GM21381 (cell line): Measurements from ENCODE around the gene CACHD1.

Experiments
- ATAC-seq: cut with Tn5 transposase; IDR thresholded peaks from one replicate; pipeline ENCODE4 v1.9.1; 2021; ENCODE audit warnings: mild to moderate bottlenecking, moderate library complexity; ENCODE audit not compliant: unreplicated experiment

Gene CACHD1

DNA sequence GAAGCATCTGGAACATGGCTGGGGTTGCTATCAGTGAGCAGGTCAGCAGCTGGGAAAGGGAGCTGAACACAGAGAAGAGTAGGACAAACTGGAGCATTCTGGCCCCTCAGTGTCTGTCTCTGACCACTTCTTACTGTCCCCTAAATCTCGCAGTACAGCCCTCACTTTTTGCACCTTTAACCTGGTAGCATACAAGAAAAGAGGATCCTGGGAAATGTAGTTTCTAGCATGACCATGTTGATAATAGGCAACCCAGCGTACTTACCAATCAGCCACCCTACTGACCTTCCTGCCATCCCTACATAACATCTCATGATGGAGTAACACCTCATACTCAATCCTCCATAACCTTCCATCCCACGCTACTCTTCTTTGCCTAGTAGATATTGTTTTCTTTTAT, 175.8 kb downstream of the CACHD1 start:
- ATAC-seq = no peak

DNA sequence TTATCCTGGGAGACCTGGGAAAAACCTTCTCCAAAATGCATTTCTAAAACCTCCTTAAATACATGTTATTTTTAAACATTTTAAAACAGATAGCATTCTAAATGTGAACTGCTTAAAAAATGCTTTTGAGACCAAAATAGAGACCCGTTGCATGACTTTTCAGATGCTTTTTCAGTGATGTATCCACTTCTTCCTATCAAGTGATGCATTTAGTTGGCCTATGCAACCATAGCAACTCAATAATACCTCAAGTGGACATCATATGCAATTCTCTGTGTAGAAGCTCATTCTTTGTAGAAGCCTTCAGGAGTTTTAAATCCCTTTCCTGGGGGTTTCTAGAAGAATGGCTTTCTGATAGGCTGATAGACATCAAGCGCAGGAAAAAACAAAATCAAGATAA, 180.5 kb downstream of the CACHD1 start:
- ATAC-seq = no peak

DNA sequence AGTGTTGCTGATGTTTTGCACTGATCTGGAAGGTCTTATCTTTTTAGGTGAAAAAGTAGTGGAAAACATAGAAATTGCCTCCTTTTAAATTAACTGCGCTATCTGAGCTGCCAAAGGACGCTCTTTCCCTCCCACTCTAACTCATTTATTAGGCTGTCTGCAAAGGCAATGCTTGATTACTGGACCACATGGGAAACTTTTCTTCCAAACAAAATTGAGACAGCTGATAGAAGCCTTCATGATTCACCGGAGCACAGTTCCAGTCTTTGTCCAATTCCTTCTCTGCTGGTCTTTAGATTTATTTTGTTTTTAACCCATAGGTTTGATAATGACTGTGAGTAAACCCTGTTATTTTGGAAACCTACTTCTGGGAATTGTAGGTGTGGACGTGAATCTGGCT, 181.9 kb downstream of the CACHD1 start:
- no peak for ATAC-seq

- ATAC-seq = no peak
Measured at GRCh38 chr1:64653466-64653865, 183.5 kb downstream of the CACHD1 start.

DNA sequence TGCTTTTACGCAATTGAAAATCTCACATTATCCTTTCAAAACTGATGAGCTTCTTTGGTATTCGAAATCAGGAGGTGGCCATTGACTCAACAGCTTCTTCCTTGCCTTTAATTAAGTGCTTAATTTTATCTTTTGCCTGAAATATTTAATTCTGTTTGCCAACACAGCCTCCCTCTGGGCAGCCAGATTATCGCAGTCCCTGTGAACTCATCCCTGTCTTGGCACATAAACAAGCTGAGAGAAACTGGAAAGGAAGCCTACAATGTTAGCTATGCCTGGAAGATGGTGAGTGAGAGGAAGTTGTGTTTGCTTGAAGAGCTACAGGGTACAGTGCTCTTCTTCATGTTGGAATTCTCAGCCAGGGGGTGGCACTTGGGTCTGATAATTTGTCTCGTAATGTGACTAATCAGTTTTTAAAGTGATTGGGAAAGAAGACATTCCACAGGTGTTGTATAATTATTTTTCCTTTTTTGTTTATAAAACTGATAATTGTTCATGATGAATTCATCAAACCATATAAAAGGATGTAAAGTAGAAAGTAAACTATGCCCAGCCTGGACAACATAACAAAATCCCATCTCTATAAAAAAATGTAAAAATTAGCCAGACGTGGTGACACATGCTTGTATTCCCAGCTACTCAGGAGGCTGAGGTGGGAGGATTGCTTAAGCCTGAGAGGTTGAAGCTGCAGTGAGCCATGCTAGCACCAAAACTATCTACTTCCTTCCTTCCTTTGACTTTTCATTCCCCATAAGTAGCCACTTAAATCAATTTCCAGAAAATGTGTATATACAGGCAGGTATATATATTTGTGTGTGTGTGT, 184.8 kb downstream of the CACHD1 start:
- no peak for ATAC-seq

DNA sequence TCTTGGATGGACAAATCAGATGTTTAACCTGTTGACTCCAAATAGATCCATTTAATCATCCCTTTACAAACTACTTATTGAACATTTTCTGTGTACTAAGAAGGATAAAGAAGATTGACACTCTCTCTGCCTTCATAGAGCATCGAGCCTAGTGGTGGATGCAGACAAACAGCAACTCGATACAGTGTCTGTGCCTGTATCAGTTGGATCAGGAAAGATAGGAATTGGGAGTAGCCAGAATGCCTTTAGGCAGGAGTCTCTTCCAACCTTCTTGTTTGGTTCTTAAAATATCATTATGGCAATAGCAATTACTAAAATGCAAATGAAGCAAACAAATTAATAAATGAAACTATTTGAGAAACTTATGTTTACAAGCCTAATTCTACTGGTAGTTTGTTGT, 185.9 kb downstream of the CACHD1 start:
- no peak for ATAC-seq

DNA sequence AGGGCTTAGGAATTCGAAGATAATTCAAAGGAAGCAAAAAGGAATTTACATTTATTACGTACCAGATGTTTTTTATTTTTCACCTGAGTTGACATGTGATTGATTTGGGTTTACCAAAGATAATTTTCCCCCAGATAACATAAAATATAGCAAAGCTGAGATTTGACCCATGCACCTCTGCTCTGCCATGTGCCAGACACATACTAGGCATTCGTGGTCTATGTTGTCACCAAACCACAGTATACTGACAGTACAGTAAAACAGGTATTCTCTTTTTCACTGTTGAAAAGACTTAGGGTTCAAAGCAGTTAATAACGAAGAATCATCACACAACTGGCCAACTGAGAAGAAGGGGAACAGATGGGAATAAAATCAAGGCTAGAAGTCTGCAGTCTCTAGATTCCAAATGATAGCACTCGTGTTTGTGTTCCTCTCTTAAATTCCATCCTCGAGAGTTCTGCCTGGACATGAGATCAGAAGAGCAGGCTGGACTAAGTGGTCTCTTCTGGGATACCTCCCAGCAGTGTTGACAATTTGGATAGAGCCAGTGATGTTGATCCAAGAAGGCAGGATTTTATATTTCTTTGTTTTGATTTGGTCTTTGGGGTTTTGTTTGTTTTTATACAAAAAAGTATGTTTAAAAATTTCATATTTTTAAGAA, 189.7 kb downstream of the CACHD1 start:
- ATAC-seq = no peak

DNA sequence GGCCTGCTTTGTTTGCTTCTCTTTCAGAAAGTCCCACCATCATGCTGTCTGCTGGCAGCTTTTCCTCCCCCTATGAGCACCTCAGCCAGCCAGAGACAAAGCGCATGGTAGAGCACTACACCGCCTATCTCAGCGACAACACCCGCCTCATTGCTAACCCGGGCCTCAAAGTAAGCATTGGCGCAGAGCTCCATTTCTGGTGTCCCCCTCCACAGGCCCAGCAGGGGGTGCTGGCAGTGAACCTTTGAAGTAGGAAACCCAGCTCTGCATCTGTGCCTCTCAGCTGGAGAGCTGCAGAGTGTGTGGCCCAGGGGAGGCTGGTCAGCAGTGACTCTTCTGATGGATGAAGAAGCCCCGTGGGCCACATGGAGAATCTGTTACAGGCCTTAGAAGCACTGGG, 193.7 kb downstream of the CACHD1 start:
- ATAC-seq = no peak

GRCh38 chr1:64664299-64664698, 194.4 kb downstream of the CACHD1 start:
- ATAC-seq = no peak

DNA sequence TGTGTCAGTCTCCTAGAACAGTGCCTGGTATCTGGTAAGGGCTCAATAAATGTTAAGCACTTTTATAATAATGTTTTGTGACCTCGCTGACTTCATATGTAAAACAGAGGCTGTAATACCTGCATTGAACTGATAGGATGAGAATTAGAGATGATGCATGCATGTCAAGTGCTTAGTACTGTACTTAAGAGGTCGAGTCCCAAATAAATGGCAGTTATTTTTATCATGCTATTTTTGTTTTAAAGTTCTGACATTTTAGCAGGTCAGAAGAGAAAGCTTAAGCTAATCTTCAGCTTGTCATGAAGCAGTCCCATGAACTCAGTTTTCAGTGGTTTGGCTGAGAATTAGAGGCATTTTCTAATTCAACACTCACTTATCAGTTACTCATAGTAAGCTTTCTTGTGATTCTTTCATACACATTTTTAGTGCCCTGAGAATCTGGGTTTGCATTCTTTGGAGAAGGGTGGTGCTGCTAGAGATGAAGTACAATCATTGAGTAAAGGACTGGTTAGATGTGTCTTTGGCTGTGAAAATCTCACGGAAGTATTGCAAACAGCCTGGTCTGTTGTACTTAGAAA, 199.3 kb downstream of the CACHD1 start:
- ATAC-seq = no peak

GRCh38 chr1:64675718-64676345, 205.9 kb downstream of the CACHD1 start:
- ATAC-seq = no peak

GRCh38 chr1:64676386-64676785, 206.5 kb downstream of the CACHD1 start:
- no peak for ATAC-seq

- no peak for ATAC-seq
Measured at GRCh38 chr1:64677532-64677931, 207.6 kb downstream of the CACHD1 start.

- no peak for ATAC-seq
Measured at GRCh38 chr1:64678366-64678765, 208.4 kb downstream of the CACHD1 start.

DNA sequence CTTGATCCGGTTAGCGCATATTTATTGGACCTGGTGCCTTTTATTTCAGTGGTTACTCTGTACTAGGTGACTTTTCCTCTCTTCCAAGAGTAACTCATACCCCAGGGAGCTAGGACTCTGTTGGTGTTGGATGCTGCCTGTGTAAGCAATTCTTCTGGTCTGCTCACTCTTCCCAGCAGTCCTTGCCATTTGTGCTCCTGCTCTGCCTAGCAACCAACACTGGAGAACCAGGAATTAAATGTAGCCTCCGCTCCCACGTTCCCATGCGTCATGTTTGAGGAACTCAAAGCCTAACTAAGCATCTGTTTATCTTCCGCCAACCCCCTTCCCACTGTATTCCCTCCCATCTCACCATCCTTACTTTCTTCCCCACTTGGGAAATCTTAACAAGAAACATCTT, 209.2 kb downstream of the CACHD1 start:
- ATAC-seq = no peak

- no peak for ATAC-seq
Measured at GRCh38 chr1:64680599-64680998, 210.7 kb downstream of the CACHD1 start.

DNA sequence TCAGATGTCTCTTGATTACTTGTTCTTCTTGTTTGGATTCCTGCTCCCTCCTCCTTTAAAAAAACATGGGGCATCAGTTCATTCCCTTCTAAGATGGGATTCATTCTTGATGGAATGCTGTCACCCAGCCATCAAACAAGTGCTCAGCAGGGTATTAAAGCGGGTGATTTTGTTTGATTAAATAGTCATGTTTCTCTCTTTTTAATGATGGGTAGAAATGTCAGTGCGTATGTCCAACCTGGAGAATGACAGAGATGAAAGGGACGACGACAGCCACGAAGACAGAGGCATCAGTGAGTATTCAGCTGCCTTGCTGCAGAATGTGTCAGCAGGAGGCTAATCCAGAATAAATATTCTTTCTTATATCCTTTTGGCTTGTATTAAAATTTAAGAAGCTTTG, 211.1 kb downstream of the CACHD1 start:
- no peak for ATAC-seq

DNA sequence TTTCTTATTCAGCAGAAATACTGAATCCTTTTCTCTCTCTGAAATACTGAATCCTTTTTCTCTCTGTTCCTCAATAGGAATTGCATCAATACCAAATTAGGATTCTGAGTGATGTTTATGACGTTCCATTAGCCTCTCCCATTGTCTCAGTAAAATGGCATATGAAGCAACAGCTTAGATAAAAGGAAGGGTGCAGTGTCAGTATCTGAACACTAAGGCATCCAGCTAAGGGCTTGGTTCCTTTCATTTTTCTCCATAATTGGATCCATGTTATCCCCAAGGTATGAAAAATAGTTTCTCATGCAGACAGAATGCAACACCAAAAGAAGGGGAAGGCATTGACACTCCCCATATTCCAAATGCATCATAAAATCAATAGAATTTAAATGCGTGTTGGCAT, 213.5 kb downstream of the CACHD1 start:
- ATAC-seq = no peak

GRCh38 chr1:64685217-64685616, 215.3 kb downstream of the CACHD1 start:
- no peak for ATAC-seq

DNA sequence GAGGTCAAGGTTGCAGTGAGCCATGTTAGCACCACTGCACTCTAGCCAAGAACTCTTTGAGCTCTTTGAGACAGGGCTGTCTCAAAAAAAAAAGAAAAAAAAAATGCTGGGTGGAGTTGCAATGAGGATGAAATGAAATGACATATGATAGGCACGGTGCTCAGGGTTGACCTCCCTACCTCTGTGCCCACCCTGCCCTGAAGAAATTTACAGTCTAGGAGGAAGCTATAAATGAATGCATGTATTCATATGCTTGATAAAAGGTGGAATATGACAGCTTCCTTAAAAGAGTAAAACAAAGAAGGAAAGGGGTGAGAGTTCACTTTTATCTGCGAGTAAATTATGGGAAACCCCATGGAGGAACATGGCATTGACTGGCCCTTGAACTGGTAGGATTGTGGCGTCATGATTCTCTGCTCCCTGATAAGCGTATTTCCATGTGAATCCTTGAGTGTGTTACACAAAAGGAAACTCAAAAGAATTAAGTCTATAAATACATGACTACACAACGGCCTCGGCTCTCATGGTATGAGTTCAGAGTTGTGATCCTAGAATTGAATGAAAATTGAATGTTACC, 215.9 kb downstream of the CACHD1 start:
- ATAC-seq = no peak
